ENCODE measurements around the gene HINT2.
A peak's percentile ranks its signal among the peaks of the same experiment; 100 is the strongest.

The HINT2 gene

DNA sequence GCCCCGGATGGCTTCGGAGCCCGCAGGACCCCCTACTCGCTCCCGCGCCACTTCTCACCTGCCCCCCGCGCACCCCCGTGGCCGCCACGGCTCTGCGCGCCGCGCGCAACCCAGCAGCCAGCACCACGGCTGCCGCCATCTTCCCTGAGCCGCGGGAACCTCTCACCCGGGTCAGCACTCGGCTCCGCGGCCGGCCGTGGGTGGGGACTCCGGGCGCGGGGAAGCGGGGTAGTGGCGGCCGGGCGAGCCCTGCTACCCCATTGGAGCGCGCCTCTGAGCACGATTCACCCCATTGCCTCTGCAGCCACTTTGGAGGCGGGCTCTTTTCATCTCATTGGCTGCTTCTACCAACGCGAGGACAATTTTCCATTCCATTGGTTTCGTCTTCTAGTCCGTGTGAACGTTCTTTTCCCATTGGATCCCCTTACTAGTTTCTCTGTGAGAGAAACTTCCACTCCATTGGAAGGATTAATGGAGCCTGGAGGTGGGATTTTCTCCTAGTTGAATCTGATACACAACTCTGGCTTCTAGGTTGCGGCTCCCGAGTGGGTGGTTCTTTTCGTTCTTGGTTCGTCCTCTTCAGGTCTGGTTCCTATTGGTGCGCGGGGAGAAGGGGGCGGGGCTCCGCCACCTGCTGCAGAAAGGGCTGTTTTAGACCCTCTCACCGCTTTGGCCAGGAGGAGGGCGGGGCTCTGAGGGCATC, at the start of gene HINT2:
HINT2 (minus strand) TSS at position 202 of the 703 bp plus-strand sequence; CDS start at position 139, 63 bp downstream.
- DNase-seq (peak; percentile 97), ATAC-seq (peak; percentile 87)

DNA sequence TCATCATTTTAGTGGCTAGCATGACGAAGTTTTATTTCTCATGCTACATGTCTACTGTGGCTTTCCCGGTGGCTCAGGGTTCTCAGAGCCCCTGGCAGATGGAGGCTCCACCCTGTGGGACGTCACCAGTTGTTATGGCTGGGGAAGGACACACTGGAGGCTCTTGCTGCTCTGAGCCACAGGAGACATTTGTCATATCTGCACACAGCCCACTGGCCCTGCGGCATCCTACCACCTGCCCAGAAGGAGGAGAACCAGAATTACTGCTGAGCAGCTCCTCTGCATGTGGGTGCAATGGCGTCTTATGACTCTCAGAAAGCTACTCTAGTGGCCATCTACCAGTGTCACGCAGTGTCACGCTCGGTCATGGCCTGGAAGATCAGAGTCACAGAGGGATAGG, 48.7 kb upstream of the HINT2 start:
- no peak for ATAC-seq
- no peak for DNase-seq

DNA sequence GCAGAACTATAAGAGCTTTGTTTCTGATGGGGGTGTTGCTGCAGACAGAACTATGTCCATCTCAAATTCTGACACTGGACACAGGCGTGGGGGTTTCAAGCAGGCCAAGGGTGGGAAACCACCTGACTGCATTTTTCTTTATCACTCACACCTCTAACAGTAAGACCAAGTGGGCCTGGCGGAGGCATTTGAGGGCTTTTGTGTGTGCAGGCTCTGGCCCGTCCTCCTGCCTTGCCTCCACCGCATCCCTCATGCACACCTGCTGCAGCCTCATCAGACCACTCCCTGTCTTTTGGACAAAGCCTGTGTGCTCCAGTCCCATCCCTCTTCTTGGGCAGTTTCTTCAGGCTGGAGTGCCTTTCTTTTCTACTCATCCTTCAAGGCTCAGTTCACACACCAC, 47.5 kb upstream of the HINT2 start:
- ATAC-seq (no peak), DNase-seq (no peak)

DNA sequence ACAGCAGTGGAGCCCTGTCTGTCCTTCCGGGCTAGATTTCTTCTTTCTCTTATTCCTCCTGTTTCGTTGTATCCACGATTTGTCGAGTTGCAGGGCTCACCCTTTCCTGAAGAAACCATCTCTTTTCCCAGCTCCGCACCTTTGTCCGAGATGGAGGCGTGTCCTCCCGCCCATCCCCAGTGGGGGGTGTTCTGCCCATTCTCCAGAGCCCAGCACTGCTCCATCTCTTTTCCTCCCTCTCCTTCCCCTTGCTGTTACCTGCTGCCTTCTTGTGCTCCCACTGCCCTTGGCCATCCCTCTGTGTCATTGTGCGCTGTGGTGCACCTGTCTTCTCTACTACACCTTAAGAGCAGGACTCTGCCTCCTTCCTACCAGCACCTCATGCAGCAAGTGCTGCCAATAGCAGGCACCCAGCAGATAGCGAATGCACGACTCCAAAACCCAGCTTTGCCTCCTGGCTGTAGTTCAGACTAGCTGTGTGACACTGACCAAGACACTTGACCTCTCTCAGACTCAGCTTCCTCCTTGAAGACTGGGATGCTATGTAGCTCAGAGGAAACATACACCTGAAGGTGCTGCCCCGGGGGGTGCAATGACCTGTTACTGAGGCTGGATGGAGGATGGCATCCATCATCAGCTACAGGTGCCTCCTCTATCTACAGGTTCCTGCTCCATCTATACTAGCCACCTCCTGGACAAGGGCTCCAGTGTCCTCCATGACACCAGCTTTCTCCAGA, 46.5 kb upstream of the HINT2 start:
- DNase-seq (no peak), ATAC-seq (no peak)

DNA sequence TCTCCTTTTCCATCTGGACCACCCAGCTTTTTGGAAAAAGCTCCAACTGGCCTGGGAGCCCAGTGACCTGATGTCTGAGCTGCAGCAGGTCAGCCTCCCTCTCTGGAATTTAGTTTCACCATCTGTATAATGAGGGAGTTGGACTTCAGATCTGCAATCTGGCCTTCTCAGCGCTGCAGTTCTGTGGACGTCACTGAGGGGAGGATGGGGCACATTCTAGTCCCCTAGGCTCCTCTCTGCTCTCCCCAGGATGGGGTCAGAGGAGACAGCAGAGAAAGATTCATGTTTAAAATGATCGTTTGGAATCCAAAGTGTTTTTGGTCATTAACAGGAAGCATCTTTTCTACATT, 45.1 kb upstream of the HINT2 start:
- no peak for ATAC-seq
- no peak for DNase-seq

DNA sequence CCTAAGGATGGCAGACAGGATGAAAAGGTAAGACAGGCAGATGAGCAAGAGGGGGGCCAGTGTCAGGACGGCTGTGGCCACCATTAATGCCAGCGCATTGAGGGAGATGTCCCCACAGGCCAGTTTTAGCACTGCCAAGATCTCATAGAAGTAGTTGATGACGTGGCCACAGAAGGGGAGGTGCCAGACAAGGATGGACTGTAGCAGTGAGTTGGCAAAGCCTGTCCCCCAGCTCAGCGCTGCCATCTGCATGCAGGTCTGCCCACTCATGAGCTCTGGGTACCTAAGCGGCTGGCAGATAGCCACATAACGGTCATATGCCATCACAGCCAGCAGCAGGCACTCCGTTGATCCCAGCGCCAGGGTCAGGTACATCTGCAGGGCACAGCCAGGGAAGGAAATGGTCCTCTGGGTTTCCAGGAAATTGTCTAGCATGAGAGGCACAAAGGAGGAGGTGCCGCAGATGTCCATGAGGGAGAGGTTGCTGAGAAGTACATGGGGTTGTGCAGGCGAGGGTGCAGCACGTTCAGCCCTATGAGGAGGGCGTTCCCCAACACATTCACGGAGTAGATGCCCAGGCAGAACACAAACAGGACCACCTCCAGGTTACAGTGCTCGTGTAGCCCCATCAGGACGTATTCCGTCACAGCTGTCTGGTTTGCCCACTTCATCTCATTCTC, 44.6 kb upstream of the HINT2 start:
- peak; percentile 15 for DNase-seq
- ATAC-seq = peak; percentile 37

DNA sequence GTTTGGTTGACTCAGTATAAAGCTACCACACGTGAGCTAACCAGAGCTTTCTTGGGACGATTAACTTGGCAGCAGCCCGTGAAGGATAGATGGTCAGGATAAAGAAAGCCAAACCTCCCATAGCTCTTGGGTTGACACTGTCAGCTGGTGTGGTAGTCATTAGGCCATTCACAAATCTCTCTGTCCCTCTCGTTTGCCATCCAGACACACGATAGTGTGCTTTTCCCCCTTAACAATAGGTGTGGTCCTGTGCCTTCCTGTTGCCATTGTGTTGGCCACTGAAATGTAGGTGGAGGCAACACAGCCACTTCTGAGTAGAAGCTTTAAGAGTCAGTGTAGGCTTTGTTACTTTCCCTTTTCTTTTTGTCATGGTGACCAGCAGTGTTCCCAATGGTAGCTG, 43.6 kb upstream of the HINT2 start:
- no peak for ATAC-seq
- DNase-seq = no peak

DNA sequence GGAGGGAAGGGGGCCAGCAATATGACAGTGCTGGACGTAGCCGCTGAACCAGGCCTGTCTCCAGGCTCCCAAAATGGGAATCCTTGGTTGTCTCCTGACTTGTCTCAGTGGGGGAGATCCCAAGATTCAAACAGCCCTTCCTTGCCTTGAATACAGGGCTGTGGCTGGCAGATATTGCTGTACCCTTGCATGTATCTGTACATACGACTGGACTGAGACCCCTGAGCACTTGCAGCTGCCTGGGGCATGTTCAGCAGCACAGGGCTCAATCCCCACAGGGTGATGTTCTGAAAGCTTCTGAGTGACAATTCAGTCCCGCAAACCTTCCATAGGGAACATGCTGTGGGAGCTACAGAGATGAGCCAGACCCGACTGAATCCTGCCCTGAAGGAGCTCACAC, 42.0 kb upstream of the HINT2 start:
- ATAC-seq (no peak), DNase-seq (no peak)

DNA sequence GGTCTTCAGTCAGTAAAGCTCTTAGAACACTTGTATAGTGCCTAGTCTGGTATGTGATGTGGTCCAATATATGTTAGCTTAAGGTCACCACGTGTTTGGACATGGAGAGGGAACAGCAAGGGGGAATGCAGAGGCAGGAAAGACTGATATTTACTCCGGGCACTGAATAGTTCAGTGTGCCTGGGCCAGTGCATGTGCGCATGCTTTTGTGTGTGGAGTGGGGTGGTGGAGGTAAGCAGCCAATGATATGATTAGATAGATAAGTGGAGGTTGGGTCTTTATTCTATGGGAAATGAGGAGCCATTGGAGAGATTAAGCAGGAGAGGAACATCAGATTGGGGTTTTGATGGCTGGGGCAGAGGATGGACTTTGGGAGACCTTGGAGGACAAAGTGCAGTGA, 41.4 kb upstream of the HINT2 start:
- DNase-seq = no peak
- ATAC-seq = no peak

DNA sequence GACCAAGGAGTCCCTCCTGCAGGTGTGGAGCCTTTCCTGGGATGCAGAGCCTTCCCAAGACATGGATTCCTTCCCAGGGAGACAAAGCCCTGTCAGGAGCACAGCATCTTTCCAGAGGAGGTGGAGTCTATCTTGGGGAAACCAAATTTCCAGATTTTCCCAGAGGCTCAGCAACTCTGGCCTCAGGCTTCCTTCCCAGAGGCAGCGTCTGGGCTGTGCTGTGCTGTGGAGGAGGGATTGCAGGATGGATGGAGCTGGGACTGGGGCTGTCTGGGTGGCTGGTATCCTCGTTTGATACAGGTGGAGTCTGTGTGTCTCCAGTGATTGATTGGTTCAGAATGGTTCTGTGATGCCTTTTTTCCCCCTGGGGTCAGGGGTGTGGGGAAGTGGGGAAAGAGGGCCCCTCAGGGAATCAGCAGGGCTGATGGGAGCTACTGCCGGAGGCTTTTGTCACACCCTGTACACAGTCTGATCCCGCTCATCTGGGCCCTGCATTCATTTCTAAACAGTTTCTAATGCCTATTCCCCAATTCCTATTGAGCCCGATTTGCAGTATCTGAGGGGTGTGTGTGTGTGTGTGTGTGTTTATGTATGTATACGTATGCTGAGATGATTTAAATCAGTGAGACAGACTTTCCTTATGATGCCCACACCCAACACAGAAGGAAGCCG, 39.4 kb upstream of the HINT2 start:
- DNase-seq = no peak
- ATAC-seq = no peak

DNA sequence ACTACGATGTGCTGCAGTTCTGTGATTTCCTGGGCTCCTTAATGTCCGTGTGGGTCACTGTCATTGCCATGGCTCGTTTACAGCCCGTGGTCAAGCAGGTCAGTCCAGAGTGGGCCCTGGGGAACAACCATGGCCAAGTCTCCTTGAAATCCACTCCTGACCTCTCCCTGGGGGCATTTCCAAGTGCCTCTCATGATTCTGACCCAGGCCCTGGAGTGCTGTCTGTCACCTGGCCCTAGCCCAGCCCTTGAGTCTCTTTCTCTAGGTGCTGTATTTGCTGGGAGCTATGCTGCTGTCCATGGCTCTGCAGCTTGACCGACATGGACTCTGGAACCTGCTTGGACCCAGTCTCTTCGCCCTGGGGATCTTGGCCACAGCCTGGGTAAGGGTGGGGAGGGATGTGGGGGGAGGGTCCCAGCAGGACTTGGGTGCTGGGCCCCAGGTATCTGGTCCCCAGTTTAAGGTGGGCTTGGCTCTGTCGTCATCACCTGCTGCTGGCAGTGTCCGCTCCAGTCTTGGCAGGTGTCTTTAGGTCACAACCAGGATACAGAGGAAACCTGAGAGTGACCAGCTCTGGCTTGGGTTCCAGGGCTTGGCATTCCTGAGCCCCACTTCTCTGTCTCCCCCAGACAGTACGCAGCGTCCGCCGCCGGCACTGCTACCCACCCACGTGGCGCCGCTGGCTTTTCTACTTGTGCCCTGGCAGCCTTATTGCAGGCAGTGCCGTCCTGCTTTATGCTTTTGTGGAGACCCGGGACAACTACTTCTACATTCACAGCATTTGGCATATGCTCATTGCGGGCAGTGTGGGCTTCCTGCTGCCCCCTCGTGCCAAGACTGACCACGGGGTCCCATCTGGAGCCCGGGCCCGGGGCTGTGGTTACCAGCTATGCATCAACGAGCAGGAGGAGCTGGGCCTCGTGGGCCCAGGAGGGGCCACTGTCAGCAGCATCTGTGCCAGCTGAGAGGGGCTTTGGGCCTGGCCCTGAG, 38.3 kb upstream of the HINT2 start:
- ATAC-seq (no peak), DNase-seq (no peak)

DNA sequence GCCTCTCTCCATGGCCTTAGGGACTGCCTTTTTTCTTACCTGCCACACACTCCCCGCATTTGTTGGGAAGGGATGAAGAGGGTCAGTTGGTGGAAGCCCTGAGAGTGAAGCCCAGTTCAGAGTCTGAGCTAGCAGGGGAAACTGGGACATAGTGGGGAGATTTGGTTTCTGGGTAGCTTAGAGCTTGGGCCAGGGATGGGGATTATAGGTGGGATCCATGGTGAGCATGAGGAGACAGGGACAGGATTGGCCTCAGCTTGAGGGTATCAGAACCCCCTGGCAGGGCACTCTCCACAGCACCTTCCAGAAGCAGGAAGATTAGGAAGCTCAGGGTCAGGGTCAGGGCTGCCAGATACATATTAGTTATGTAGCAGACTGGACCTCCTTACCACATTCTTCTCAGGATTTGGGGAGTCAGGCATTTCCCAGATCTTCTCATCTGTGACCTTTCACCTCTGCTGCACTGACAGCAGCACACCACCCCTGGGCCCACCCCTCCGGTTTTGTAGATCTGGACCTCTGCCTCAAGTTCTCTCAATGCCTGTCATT, 37.5 kb upstream of the HINT2 start:
- no peak for DNase-seq
- no peak for ATAC-seq

DNA sequence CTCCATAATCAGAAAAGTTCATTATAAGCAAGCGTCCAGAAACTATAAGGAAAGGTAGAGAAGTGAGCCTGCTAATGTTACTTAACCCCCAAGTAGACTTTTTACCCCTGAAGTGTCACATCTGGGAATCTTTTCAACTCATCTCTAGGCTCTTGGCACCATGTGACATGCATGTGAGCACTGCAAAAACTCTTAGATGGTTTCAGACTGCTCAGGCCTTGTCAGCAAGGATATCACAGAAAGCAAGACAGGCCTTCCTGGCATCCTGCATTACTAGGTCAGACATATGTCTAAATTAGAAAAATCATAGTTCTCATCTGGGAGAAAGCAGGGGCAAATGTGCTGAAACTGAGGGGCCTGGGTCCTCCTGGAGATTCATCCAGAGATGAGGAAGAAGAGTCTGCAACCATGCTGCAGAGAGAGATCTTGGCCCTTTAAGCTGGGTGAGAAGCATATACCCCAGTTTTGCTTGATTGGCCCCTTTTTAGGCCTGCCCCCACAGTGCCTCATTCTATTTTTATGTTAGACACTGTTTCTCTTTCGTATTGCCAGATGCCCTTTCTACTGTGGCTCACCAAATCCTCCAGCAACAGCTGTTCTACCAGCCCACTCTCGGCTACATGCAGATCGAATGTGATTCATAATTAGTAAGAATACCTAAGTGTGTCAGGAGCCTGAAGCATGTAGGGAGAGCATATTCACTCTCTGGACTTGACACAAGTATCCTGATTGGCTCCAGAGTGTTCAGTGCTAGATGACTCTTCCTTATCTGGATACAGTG, 33.1 kb upstream of the HINT2 start:
- peak; percentile 52 for DNase-seq
- ATAC-seq = peak; percentile 98

DNA sequence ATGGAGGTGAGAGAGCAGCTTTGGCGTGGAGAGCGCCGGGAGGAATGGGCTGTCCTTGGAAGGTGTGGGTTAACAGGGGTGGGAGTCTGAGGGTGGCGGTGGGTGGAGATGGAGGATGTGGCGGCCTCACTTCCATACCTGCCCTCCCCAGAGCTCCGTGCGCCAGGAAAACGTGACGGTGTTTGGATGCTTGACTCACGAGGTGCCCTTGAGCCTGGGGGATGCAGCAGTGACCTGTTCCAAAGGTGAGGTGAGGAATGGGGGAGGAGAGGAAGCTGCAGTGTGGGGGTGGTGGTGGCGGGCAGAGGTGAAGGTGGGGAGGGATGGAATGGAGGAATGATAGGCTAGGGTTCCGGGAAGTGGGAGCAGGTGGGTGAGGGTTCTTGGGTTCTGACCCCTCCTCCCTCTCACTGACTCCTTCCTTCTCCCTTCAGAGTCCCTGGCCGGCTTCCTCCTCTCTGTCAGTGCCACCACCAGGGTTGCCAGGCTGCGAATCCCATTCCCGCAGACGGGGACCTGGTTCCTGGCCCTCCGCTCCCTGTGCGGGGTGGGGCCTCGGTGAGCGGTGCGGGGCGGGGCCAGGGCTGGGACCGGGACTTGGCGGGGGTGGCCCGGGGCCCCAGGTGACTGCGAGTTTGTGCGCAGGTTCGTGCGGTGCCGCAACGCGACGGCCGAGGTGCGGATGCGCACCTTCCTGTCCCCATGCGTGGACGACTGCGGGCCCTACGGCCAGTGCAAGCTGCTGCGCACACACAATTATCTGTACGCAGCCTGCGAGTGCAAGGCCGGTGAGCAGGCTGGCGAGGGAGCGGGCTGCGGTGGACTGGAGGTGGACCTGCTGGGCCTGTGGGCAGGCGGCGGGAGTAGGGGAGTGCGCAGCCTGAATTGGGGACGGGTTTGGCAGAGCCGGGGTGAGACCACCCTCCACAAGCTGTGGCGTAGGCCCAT, 31.3 kb upstream of the HINT2 start:
- DNase-seq = no peak
- no peak for ATAC-seq

DNA sequence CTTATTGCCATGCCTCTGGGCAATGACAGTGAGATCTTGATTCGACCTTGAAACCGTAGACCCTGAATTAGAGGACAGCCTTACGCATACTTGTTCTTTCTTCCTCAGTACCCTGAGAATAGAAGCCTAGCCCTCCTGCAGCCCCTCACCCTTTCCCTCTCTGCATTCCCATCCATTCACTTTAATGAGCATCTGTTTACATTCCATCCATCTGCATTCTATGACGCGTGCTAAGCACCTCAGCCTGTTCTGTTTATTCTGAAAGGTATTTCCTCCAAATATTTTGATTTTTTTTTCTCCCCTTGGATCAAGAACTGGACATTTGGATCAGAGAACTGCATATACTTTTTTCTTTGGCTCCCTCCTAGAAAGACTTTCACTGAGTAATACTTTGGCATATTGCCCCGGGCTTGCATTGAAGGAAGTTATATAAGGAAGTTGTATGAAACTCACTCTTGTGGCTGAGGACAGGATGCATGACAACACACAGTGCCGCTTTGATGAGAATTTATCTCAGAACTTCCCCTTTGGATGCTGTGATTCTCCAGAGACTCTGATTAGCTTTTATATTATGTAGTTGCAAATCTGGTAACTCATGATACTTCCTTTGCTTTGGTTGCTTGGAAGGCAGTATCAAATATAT, 29.9 kb upstream of the HINT2 start:
- DNase-seq (no peak), ATAC-seq (no peak)

DNA sequence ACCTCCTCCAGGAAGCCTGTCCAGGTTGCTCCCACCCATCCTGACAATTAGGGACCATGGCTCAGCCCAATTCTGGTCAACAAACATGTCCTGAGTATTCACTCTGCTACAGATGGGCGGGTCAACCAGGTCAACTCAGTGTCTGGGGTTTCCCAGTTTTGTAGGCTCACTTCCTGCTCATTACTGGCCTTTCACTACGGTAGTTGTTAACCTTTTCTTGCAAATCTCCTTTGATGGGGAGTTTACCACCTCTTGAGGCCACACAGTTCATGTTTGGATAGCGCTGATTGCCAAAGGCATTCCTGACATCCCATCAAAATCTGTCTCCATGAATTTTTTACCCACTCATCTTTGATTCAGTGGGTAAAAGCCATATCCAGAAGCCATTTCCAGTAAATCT, 28.0 kb upstream of the HINT2 start:
- DNase-seq = no peak
- no peak for ATAC-seq

DNA sequence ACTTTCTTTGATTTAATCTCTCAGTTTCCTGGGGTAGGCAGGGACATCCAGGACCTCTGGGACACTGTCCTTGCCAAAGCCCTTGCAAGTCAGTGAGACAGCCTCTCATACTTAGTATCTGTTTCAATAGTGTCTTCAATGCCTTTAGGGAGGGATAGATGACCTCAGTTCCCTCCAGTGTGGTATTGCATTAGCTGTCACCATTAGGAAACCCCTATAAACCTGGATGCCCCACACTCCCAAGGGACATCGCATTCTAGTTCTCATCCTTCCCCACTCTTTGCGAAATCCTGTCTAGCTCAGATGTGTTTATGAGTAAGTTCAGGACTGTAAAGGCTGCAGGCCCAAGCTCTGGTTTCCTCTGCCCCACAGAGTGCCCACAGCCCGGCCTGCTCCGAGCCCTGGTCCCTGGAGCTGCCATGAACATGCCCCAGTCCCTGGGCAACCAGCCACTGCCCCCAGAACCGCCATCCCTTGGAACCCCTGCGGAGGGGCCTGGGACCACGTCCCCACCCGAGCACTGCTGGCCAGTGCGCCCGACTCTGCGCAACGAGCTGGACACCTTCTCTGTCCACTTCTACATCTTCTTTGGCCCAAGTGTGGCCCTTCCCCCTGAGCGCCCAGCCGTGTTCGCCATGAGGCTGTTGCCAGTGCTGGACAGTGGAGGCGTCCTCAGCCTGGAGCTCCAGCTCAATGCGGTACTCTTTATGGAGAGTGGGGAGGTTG, 27.3 kb upstream of the HINT2 start:
- DNase-seq (no peak), ATAC-seq (no peak)

DNA sequence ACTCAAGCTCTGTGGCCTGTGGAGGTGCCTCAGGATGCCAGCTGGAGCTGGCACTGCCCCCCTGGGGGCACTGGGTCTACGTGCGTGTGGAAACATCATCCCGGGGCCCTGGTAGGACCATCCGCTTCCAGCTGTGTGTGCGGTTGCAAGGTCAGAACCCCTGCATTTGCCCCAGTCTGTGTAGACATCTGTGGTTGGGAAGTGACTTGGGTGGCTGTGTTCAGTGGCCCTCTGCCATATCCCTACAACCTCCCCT, 26.7 kb upstream of the HINT2 start:
- DNase-seq (no peak), ATAC-seq (no peak)
